Measurements from ENCODE around the gene SHISAL1.

Gene SHISAL1

GRCh38 chr22:44276041-44276440 is 36.7 kb downstream of the SHISAL1 start:
- no peak for ATAC-seq

DNA sequence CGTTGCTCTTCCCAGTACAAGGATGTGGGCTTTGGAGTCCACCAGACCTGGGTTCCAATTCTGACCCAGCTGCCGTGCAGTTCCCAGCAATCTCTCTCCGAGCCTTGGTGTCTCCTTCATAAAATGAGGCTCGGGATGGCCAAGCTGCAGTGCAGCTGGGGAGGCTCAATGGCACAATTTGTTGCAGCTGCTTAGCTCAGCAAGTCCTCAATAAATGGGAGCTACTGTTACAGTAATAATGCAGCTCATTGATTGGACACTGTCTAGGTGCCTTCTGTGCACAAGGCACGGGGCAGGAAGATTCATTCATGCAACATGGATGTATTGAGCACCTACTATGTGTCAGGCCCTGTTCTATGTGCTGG is 37.1 kb downstream of the SHISAL1 start:
- no peak for ATAC-seq

GRCh38 chr22:44274918-44275630 is 37.7 kb downstream of the SHISAL1 start:
- ATAC-seq, result no peak

DNA sequence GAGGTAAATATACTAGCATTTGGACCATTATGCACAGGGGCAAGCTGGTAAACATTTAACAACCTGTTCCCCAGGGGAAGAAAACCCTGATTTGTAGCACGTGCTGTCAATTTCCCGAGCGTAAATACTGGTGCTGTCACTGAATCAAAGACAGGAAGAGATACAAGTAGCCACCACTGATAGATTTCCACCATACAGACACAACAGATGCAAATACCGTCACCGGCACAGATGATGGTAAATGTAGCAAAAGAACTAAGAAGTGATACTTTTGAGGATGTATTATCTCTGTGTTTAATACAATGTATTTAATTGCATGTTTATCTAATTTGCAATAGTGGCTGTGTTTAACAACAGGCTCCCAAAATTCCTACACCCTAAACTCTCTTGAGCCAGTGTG is 39.6 kb downstream of the SHISAL1 start:
- no peak for ATAC-seq

GRCh38 chr22:44272401-44272771 is 40.4 kb downstream of the SHISAL1 start:
- no peak for ATAC-seq

- ATAC-seq, result no peak
Measured at GRCh38 chr22:44271732-44272400, 40.9 kb downstream of the SHISAL1 start.

DNA sequence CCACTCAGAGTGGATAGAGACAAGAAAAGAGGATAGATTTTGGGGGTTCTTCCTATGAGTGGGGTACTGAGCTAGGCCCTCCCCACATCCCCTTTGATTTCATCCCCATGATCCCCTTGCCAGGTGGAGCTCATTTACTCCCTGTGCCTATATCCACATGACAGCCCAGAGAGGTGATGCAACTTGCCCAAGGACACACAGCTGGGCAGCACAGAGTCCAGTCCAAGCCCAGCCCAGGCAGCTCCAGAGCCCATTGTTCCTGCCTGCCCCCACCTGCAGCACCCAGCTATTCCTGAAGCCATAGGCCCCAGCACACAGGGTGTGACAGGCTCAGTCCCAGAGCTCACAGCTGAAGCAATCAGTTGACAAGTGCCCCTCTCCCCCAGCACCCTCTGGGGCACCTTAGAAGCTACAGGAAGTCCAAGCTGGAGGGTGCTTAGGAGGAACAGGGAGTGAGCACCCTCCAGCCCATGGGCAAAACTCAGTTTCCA is 41.7 kb downstream of the SHISAL1 start:
- ATAC-seq, result no peak

GRCh38 chr22:44270556-44270880 is 42.2 kb downstream of the SHISAL1 start:
- no peak for ATAC-seq

DNA sequence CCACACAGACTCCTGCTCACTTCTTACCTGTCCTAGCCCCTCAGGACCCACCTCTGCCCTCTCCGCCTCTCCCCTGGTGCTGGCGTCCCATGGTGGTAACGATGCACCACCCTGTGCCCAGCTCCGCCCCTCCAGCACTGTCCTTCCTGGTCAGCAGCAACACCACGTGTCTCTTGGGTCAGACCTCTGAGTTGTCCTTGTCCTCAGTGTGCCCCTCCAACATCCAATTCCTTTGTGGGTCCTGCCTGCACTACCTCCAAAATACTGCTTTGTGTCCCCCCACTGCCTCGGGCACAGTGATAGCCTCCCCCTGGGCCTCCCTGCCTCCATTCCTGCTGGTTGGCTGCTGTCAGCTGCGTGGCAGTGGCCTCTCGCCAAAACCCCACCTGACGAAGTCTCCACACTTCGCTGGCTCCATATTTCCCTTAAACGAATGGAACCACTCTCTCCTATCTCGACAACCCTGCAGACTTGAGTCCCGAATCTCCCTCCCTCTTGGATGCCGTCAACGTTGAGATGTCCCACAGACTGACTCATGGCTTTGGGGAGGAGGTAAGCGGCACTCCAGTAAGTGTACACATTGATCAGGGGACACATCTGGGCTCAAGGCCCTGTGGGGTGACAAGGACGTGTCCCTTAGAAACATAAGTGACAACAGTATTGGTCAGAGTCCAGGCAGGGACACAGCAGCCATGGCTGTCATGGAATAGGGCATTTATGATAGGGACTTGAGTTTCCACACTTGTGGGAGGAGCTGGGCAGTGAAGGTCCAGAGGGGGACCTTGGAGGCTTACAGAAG is 42.8 kb downstream of the SHISAL1 start:
- ATAC-seq, result no peak

DNA sequence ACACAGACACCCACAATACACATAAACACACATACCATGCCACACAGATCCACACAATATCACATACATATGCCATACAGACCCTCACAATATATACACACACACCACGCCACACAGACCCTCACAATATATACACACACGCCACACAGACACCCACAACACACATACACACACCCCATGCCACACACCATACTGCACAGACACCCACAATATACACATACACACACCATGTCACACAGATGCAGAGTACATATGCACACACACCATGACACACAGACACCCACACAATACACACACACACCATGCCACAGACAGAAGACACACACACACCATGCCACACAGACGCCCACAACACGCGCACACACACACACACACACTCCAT is 43.6 kb downstream of the SHISAL1 start:
- ATAC-seq, result no peak

DNA sequence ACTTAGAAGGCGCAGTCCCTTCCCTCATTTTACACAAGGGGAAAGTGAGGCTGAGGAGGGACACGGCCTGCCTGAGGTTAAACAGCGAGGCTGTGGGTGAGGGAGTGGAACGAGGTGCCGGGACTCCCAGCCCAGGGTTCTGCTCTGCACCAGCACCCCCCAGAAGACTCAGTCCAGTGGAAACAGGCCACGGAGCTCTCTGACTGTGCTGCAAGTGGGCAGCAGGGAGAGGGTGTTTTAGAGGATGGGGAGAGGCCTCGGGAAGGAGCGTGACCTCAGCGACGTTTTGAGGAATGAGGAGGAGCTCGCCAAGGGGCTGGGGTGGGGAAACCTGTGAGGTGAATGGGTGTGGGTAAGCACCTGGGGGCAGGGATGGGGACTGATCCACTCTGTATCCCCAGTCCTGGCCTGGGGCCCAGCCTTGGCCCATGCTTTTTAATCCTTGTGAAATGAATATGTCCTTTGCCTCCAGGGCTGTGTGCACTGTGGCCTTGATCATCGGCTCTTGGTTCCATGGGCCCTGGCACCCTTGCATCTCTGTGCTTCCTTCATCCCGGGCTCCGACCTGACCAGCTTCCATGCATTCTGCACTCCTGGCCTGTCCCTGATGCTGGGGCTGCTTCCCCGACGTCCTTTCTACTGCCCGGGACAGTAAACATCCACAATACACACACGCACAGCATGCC is 44.2 kb downstream of the SHISAL1 start:
- ATAC-seq, result no peak

DNA sequence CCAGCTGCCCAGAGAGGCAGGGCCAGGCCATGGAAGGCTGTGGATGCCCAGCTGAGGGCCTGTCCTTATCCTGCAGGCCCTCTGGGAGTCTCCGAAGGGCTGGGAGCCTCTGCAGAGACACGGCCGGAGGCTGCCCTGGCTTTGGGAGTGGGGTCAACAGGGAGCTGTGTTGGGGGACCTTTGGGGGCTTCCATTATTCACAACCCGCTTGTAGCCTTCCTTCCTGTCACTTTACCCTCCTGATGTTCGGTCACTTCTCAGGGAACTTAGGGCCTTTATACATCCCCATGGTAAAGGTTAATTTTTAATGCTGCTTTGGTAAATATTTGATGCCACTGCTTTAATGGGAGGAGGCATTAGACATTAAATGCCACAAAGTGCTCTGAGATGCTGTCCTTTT is 44.9 kb downstream of the SHISAL1 start:
- ATAC-seq, result no peak

- no peak for ATAC-seq
Measured at GRCh38 chr22:44266796-44267760, 45.7 kb downstream of the SHISAL1 start.

DNA sequence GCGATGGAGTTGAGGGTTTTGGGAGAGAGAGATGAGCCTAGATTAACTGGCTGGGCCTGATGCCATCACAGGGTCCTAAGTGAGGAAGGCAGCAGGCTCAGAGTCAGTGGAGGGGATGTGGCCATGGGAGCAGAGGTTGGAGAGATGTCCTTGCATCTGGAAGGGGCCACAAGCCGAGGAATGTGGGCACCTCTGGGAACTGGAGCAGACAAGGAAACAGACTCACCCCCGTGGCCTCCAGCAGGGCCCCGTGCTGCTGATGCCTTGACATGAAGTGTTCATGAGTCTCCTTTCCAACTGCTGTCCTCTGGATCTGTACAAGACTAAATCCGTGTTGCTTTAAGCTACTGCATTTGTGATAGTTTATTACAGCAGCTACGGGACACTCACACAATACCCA is 49.2 kb downstream of the SHISAL1 start:
- ATAC-seq, result no peak

DNA sequence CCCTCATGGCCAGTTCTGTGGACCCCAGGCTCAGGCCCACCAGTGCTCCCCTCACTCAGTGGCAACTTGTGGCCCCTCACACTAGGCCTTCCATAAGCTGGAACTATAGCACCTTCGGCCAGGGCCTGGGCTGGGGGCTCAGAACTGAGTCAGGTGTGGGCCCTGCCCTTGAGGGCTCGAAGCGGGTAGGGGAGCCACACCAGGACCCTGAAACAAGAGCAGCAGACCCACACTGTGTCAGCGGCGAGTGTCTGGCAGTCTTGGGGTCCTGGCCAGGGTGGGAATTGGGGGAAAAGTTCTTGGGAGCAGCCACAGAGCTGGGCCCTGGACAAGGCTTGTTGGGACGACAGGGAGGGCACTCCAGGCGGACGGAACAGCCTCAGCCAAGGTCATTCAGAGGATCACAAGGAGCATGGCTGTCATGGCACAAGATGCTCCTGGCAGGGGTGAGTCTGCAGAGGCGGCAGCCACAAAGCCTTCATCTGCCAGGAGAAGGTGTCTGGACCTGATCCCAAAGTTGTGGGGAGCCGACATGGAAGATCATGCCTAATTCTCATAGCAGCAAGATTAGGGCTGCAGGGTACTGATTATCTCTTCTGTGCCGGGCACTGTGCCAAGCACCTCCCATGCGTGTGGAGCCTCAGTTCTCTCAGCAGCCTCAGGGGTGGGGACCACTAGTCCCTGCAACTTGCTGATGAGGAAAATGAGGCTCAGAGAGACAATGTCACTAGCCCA is 50.7 kb downstream of the SHISAL1 start:
- no peak for ATAC-seq

DNA sequence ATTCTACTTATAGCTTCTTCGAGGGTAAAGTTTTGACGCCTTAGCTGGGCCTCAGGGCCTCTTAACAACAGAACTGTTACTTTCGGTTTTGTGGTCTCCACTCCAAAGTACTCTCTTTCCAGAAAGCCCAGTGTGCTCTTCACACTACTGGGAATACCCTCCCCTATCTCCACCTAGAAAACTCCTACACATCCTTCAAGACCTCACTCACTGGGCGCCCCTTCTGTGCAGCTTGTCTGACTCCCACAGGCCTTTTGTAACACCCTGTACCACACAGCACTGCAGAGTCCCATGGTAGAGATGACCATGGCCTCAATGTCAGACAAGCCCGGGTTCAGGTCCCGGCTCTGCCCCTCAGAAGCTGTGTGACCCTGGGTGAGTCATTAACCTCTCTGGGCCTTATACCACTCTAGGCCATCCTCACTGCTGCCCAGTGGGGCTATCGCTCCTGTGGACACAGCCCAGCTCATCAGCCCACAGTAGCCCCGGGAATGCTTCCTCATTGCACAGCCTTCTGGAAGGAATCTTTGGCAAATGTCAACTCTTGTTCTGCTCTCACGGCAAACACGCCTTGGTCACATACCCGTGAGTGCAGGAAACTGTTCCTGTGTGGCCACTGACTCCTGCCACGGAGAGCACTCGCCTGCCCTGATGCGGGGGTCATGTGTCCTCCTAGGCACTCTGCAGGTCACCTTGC is 51.4 kb downstream of the SHISAL1 start:
- no peak for ATAC-seq

GRCh38 chr22:44260216-44261035 is 52.3 kb downstream of the SHISAL1 start:
- ATAC-seq, result no peak

DNA sequence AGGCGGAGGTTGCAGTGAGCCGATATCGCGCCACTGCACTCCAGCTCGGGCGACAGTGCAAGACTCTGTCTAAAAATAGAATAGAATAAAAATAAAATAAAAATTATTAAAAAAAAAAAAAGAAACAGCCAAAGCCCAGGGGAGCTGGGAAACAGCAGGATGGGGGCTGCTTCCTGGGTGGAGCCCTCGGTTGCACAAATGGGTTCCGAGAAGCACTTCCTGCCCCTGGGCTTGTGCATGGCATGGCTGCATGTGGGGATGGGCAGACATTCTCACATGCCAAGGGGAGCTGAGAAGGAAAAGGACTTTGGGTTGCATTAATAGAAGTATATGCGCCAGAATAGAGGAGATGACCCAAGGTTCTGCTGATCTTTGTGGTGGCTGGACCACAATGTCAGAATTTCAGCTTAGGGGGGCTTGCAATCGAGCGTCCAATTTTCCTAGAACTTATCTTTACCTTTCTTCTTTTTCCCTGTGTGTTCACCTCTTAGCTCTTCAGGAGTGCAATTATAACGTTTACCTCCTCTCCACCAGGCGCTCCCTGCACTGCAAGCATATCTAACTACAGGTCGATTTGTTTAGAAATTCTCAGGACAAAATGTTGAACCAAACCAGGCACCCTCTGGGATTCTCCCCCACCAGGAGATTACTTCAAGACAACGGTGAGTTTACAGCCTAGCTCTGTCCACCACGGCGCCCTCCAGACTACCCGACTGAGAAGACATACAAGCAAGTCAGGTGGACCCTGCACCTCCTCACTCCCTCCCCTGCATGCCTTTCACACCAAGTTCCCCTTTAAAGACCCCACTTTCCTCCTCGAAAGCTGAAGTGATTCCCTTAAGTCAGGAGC is 53.2 kb downstream of the SHISAL1 start:
- ATAC-seq, result no peak

All from activated CD4-positive, CD25-positive, alpha-beta regulatory T cell treated with anti-CD3 and anti-CD28 coated beads, Interleukin-2, amount 50 U/mL, for 24 hours (primary cell).